K562 (cell line): Measurements from ENCODE around the gene NR6A1. TPM values are rescaled to one million over a fixed set of nuclear protein-coding genes. Genes with fewer than 3 reads are reported as not detected.
"Not testable (repeated sequence)": the region's sequence is repeated elsewhere in the genome, so short reads cannot be mapped to it uniquely, and the experiment has no call there.

ENCODE experiments used
- ATAC-seq: fragments of 200-7000 bp; cut with Tn5 transposase; 3 replicates; pipeline ENCODE4 v1.9.1; 2020; ENCODE audit warnings: moderate library complexity
- BruUV-seq: library from RNA; stranded (reverse); fragments of 400-500 nt; replicated peaks from 2 replicates; lab custom pipeline; 2021; lab: Mats Ljungman, UMichigan
- CTCF ChIA-PET: fragments of 300-600 bp; formaldehyde crosslinking; extraction: SDS; loops from one replicate; lab custom pipeline; 2021; ENCODE audit warnings: low intra/inter-chr PET ratio; lab: Yijun Ruan, JAX
- POLR2A ChIA-PET: fragments of 300-600, 350-650 bp; sonication (Branson Sonifier 250); formaldehyde crosslinking; extraction: SDS; loops from one replicate; lab custom pipeline; 2021; ENCODE audit warnings: antibody characterized with exemption, inconsistent platforms; lab: Yijun Ruan, JAX
- DNase-seq, 4 experiments: peaks; one replicate each; pipeline versions ENCODE4 v3.0.0 to v3.0.0-alpha.2; 2011 to 2018; ENCODE audit warnings: low spot score in 3 of 4, mixed read lengths in 3 of 4; ENCODE audit errors: extremely low read depth in 1 of 4
- FAIRE-seq: peaks from 2 replicates; lab custom pipeline; 2011; peaks lifted over from hg19 to GRCh38; lab: Jason Lieb, UNC
- H2AFZ ChIP-seq: 2 replicates; pipeline ENCODE4 v1.6.0; 2011; ENCODE audit warnings: low read depth, low read length, control low read depth, inconsistent platforms
- H3K27ac ChIP-seq: fragments of 200-600 bp; 3 replicates; pipeline ENCODE4 v1.8.0; 2011; ENCODE audit warnings: low read depth, mild to moderate bottlenecking, control low read depth, inconsistent platforms, low read length, moderate library complexity, mixed read lengths; ENCODE audit errors: extremely low read depth
- H3K27me3 ChIP-seq, 2 experiments: fragments of 300-600 bp in 1 of 2; 2 replicates in 1 of 2; 3 replicates in 1 of 2; pipeline versions ENCODE4 v1.6.0 to v1.8.0; 2011; ENCODE audit warnings: inconsistent platforms in 2 of 2, low read length in 2 of 2, mild to moderate bottlenecking in 1 of 2, mixed read lengths in 1 of 2, moderate library complexity in 1 of 2; ENCODE audit not compliant: control insufficient read depth in 2 of 2, insufficient read depth in 2 of 2
- H3K36me3 ChIP-seq: fragments of 300-600 bp; 3 replicates; pipeline ENCODE4 v1.8.0; 2011; ENCODE audit warnings: mild to moderate bottlenecking, low read length, inconsistent platforms; ENCODE audit not compliant: control insufficient read depth, insufficient read depth
- H3K4me1 ChIP-seq, 2 experiments: fragments of 200-600 bp in 1 of 2; replicated peaks in 1 of 2; 2 replicates in 1 of 2; 3 replicates in 1 of 2; pipeline versions ENCODE4 v1.5.1 to v1.8.0; 2011; ENCODE audit warnings: inconsistent platforms in 2 of 2, low read length in 2 of 2, mild to moderate bottlenecking in 1 of 2, mixed read lengths in 1 of 2, moderate library complexity in 1 of 2; ENCODE audit not compliant: control insufficient read depth in 2 of 2, insufficient read depth in 2 of 2
- H3K4me2 ChIP-seq: 2 replicates; pipeline ENCODE4 v1.6.1; 2011; ENCODE audit warnings: low read length, control low read depth, inconsistent platforms, mixed read lengths; ENCODE audit not compliant: insufficient read depth
- H3K4me3 ChIP-seq: fragments of 200-600 bp; sonication (generic), shearing (Covaris generic); 2 replicates; pipeline ENCODE4 v1.5.1; 2016; ENCODE audit warnings: control low read depth, inconsistent platforms
- H3K79me2 ChIP-seq: fragments of 200-600 bp; 3 replicates; pipeline ENCODE4 v1.8.0; 2011; ENCODE audit warnings: low read length, inconsistent platforms; ENCODE audit not compliant: control insufficient read depth, insufficient read depth
- H3K9ac ChIP-seq, 2 experiments: 2 replicates each; pipeline versions ENCODE4 v1.6.0 to v1.6.1; 2011; ENCODE audit warnings: low read depth in 2 of 2, low read length in 2 of 2, control low read depth in 1 of 2, inconsistent platforms in 1 of 2, mild to moderate bottlenecking in 1 of 2, mixed read lengths in 1 of 2; ENCODE audit not compliant: insufficient read depth in 1 of 2
- H3K9me1 ChIP-seq: one replicate; pipeline ENCODE4 v1.6.0; 2011; ENCODE audit warnings: inconsistent platforms, mild to moderate bottlenecking, low read length, moderate library complexity; ENCODE audit not compliant: control insufficient read depth, insufficient read depth
- H3K9me3 ChIP-seq: replicated peaks from 2 replicates; pipeline ENCODE4 v1.5.1; 2011; ENCODE audit warnings: low read depth, low read length, inconsistent platforms; ENCODE audit not compliant: control insufficient read depth, insufficient read depth
- H4K20me1 ChIP-seq: replicated peaks from 2 replicates; pipeline ENCODE4 v1.6.1; 2011; ENCODE audit warnings: low read length, inconsistent platforms, mixed read lengths; ENCODE audit not compliant: control insufficient read depth, insufficient read depth
- PBX2 ChIP-seq, 2 experiments: IDR thresholded peaks in 1 of 2; conservative IDR thresholded peaks in 1 of 2; 2 replicates each; pipeline ENCODE4 v1.6.1; 2016; ENCODE audit warnings: low read depth in 2 of 2, mild to moderate bottlenecking in 1 of 2, missing compliant biosample characterization in 1 of 2, missing genetic modification characterization in 1 of 2, moderate library complexity in 1 of 2
- ZNF830 ChIP-seq: fragments of 250-450 bp; sonication (Bioruptor Pico); IDR thresholded peaks from 2 replicates; pipeline ENCODE4 v1.5.0; 2021; ENCODE audit warnings: mild to moderate bottlenecking
- WGBS: fragments of 100-300 bp; shearing (Covaris generic); methylation state at CpG from one replicate; pipeline ENCODE4 v1.1.6; 2016; ENCODE audit warnings: low coverage, mixed read lengths; ENCODE audit not compliant: insufficient coverage; ENCODE audit errors: missing lambda C conversion rate; 5-methylcytosine and 5-hydroxymethylcytosine counted together
- in situ Hi-C: fragments of 300-500 bp; cut with MboI; formaldehyde crosslinking; loops from 4 replicates; pipeline ENCODE4 v1.15.0; 2018; ENCODE audit warnings: inconsistent platforms, mixed read lengths
- intact Hi-C: fragments of 100-400 bp; cut with micrococcal nuclease; formaldehyde crosslinking; loops from 2 replicates; pipeline ENCODE4 v1.14.2; 2022
- polyA plus RNA-seq, 8 experiments: library from polyadenylated mRNA; depleted of rRNA in 4 of 8; stranded (reverse) in 5 of 8; unstranded in 3 of 8; fragments of >200 nt; fragmentation: Nextera tagmentation in 2 of 8; fragmentation: Illumina TruSeq in 1 of 8; extraction: Ambion mirVana in 2 of 8; extraction: Trizol in 1 of 8; gene quantifications; 2 replicates each; pipeline versions ENCODE4 v1.2.1 to v1.2.3, GENCODE V29; 2011 to 2014; ENCODE audit warnings: inconsistent platforms in 1 of 8, missing spikeins in 1 of 8
- total RNA-seq, 7 experiments: library from RNA; depleted of rRNA in 6 of 7; stranded (reverse); fragments of >200 nt in 6 of 7; fragmentation: Illumina TruSeq in 2 of 7; extraction: Trizol in 2 of 7; gene quantifications; 2 replicates each; pipeline versions ENCODE4 v1.2.1 to v1.2.3, GENCODE V29; 2011 to 2021; ENCODE audit warnings: low replicate concordance in 1 of 7

The NR6A1 gene
- total and polyA plus RNA-seq, 9 of the 15 experiments (the other 6 are each of a cell fraction or from before 2014, with no cell fraction given), result 9.7 to 55.4 (median 28.3) TPM

- no peak for TF ChIP-seq ZNF830 (CRISPR knock-in tag)
- no peak for TF ChIP-seq PBX2 (CRISPR knock-in tag; IDR thresholded peaks at IDR 0.05; ENCODE audit: low read depth)
- peak; percentile 62 for TF ChIP-seq PBX2 (tag; conservative IDR thresholded peaks at IDR 0.05; ENCODE audit: low read depth)
- TF ChIP-seq, all 486 proteins: peak for 3
Measured at GRCh38 chr9:124616961-124617360, 154.2 kb downstream of the NR6A1 start (continued).

DNA sequence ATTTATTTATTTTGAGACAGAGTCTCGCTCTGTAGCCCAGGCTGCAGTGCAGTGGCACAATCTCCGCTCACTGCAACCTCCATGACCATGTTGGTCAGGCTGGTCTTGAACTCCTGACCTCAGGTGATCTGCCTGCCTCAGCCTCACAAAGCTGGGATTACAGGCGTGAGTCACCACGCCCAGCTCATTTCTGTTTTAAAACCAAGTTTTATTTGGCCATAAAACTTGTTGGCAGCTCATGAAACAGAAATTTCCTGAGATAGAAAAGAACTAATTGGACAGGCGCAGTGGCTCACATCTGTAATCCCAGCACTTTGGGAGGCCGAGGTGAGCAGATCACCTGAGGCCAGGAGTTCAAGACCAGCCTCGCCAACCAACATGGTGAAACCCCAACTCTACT, 155.3 kb downstream of the NR6A1 start:
- not testable (repeated sequence) for H3K4me2 ChIP-seq, H2AFZ ChIP-seq, ATAC-seq, H3K4me3 ChIP-seq, DNase-seq, H3K27me3 ChIP-seq, H3K9me3 ChIP-seq, H3K9ac ChIP-seq, H3K27ac ChIP-seq, H3K4me1 ChIP-seq, FAIRE-seq, H3K36me3 ChIP-seq, H4K20me1 ChIP-seq, BruUV-seq, H3K9me1 ChIP-seq
- WGBS, result 80% methylated on average over 6 of the region's 7 CpGs
- ChIA-PET CTCF (interaction anchor here (0.6 to 9.4 kb wide), 3 partner anchors 95 to 138 kb away, joined by 4 to 147 read pairs (median 4); no protein-coding TSS in a partner anchor), POLR2A (interaction anchor here (1.4 kb wide), 1 partner anchor 142 kb away, joined by 3 read pairs; no protein-coding TSS in a partner anchor)
- in situ Hi-C loops (loop anchor here (5.0 kb wide), 1 partner anchor 91 kb away; no protein-coding TSS in a partner anchor), intact Hi-C loops (loop anchor here (2.0 to 5.0 kb wide), 4 partner anchors 65 to 236 kb away; partner anchors contain the start of genes NR6A1 and WDR38)
- H3K79me2 ChIP-seq, result peaks cover 32% of the 10 kb centered on the region
